ENCODE measurements around the gene JUNB.

DNA sequence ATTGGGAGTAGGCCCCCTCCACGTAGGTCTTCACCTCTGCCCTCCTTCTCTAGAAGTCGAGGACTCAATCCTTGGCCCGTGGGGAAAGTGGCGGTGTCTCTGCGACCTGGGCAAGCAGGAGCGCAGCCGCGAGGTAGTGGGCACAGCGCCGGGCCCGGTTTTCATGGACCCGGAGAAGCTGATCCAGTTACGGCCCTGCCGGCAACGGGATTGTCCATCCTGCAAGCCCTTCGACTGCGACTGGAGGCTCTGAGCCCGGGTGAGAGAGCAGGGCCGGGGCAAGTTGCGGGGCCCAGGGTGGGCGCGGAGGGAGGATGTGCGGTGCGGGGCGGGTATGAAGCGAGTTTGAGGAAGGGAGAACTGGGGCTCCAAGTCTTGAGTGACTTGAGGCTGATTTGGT, 12.8 kb downstream of the JUNB start:
- TF ChIP-seq, protein P1, sequence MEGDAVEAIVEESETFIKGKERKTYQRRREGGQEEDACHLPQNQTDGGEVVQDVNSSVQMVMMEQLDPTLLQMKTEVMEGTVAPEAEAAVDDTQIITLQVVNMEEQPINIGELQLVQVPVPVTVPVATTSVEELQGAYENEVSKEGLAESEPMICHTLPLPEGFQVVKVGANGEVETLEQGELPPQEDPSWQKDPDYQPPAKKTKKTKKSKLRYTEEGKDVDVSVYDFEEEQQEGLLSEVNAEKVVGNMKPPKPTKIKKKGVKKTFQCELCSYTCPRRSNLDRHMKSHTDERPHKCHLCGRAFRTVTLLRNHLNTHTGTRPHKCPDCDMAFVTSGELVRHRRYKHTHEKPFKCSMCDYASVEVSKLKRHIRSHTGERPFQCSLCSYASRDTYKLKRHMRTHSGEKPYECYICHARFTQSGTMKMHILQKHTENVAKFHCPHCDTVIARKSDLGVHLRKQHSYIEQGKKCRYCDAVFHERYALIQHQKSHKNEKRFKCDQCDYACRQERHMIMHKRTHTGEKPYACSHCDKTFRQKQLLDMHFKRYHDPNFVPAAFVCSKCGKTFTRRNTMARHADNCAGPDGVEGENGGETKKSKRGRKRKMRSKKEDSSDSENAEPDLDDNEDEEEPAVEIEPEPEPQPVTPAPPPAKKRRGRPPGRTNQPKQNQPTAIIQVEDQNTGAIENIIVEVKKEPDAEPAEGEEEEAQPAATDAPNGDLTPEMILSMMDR (IDR thresholded peaks at IDR 0.05; ENCODE audit: low read depth, low read length), result no peak
- no peak for TF ChIP-seq POLR2A (IDR thresholded peaks at IDR 0.05; ENCODE audit: extremely low read depth, insufficient read length)
- TF ChIP-seq, protein P2, sequence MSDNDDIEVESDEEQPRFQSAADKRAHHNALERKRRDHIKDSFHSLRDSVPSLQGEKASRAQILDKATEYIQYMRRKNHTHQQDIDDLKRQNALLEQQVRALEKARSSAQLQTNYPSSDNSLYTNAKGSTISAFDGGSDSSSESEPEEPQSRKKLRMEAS (IDR thresholded peaks at IDR 0.05; ENCODE audit: low read depth, low read length), result no peak
